ENCODE measurements around the gene OR52E6.

Gene OR52E6

GRCh38 chr11:5833446-5833845 lies 8.3 kb downstream of the OR52E6 start:
- no peak overlapping the region for H3K4me3 ChIP-seq (replicated peaks; ENCODE audit: insufficient read depth, low read length)
- H3K27ac ChIP-seq (replicated peaks) = no peak overlapping the region
- H3K27me3 ChIP-seq (ENCODE audit: insufficient read depth, poor library complexity, severe bottlenecking) = no peaks in the 10 kb centered on the region
- TF ChIP-seq REST (IDR thresholded peaks at IDR 0.05; ENCODE audit: insufficient replicate concordance, low read depth) = no peak
- no peak for TF ChIP-seq GABPA (IDR thresholded peaks at IDR 0.05; ENCODE audit: low read depth)
- no peak for TF ChIP-seq CTCF (IDR thresholded peaks at IDR 0.05; ENCODE audit: insufficient read depth, low read length)
- no peak for TF ChIP-seq POLR2AphosphoS5 (IDR thresholded peaks at IDR 0.05; ENCODE audit: low read depth)
- no peak for TF ChIP-seq SPI1 (IDR thresholded peaks at IDR 0.05; ENCODE audit: borderline replicate concordance, low read depth)
- no peak for DNase-seq (ENCODE audit: low read depth in 1 of 2, low spot score in 1 of 2)

GRCh38 chr11:5831196-5831829 lies 10.4 kb downstream of the OR52E6 start:
- no peak for DNase-seq (ENCODE audit: low read depth in 1 of 2, low spot score in 1 of 2)
- Histone ChIP-seq H3K27me3 (ENCODE audit: insufficient read depth, poor library complexity, severe bottlenecking) (no peaks in the 10 kb centered on the region), H3K27ac (replicated peaks) (no peak overlapping the region), H3K4me3 (replicated peaks; ENCODE audit: insufficient read depth, low read length) (no peak overlapping the region)
- TF ChIP-seq CTCF (IDR thresholded peaks at IDR 0.05; ENCODE audit: insufficient read depth, low read length) (no peak), REST (IDR thresholded peaks at IDR 0.05; ENCODE audit: insufficient replicate concordance, low read depth) (no peak), SPI1 (IDR thresholded peaks at IDR 0.05; ENCODE audit: borderline replicate concordance, low read depth) (no peak), GABPA (IDR thresholded peaks at IDR 0.05; ENCODE audit: low read depth) (no peak), POLR2AphosphoS5 (IDR thresholded peaks at IDR 0.05; ENCODE audit: low read depth) (no peak)

GRCh38 chr11:5818245-5818886 lies 23.3 kb downstream of the OR52E6 start:
- H3K27ac ChIP-seq (replicated peaks) = no peak overlapping the region
- H3K27me3 ChIP-seq (ENCODE audit: insufficient read depth, poor library complexity, severe bottlenecking) = no peaks in the 10 kb centered on the region
- no peak overlapping the region for H3K4me3 ChIP-seq (replicated peaks; ENCODE audit: insufficient read depth, low read length)
- DNase-seq (ENCODE audit: low read depth in 1 of 2, low spot score in 1 of 2) = no peak
- TF ChIP-seq SPI1 (IDR thresholded peaks at IDR 0.05; ENCODE audit: borderline replicate concordance, low read depth) (no peak), REST (IDR thresholded peaks at IDR 0.05; ENCODE audit: insufficient replicate concordance, low read depth) (no peak), CTCF (IDR thresholded peaks at IDR 0.05; ENCODE audit: insufficient read depth, low read length) (no peak), GABPA (IDR thresholded peaks at IDR 0.05; ENCODE audit: low read depth) (no peak), POLR2AphosphoS5 (IDR thresholded peaks at IDR 0.05; ENCODE audit: low read depth) (no peak)
